ENCODE results near the gene TAL2.

DNA sequence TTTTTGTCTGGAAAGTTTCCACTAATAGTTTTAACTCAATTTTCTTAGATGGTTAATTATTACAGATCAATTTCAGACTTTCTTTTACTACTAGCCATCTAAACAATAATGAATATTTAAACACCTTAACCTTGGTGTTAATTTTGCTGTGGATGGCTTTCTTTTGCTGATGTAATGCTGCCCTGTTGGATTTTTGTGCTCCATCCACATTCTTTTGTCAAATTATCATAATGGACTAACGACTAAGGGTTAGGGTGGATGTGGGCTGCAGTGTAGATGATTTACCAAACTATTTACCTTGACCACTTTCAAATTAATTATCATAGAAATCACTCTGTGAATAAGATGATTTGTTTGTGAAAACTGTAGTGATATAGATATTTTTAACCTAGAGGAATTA is 16.5 kb downstream of the TAL2 start:
- TF ChIP-seq SIN3A (IDR thresholded peaks at IDR 0.05; ENCODE audit: borderline replicate concordance, insufficient read depth, low read length): no peak
- no peak for TF ChIP-seq POLR2AphosphoS5 (IDR thresholded peaks at IDR 0.05; ENCODE audit: low read depth, low read length)
- TF ChIP-seq, protein P1, sequence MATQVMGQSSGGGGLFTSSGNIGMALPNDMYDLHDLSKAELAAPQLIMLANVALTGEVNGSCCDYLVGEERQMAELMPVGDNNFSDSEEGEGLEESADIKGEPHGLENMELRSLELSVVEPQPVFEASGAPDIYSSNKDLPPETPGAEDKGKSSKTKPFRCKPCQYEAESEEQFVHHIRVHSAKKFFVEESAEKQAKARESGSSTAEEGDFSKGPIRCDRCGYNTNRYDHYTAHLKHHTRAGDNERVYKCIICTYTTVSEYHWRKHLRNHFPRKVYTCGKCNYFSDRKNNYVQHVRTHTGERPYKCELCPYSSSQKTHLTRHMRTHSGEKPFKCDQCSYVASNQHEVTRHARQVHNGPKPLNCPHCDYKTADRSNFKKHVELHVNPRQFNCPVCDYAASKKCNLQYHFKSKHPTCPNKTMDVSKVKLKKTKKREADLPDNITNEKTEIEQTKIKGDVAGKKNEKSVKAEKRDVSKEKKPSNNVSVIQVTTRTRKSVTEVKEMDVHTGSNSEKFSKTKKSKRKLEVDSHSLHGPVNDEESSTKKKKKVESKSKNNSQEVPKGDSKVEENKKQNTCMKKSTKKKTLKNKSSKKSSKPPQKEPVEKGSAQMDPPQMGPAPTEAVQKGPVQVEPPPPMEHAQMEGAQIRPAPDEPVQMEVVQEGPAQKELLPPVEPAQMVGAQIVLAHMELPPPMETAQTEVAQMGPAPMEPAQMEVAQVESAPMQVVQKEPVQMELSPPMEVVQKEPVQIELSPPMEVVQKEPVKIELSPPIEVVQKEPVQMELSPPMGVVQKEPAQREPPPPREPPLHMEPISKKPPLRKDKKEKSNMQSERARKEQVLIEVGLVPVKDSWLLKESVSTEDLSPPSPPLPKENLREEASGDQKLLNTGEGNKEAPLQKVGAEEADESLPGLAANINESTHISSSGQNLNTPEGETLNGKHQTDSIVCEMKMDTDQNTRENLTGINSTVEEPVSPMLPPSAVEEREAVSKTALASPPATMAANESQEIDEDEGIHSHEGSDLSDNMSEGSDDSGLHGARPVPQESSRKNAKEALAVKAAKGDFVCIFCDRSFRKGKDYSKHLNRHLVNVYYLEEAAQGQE (IDR thresholded peaks at IDR 0.05; ENCODE audit: insufficient read depth in 1 of 2, low read depth in 2 of 2, low read length in 2 of 2): no peak

Measured in PFSK-1 (cell line).